ENCODE measurements around the gene ARHGAP33. TPM values are rescaled to one million over a fixed set of nuclear protein-coding genes. Genes with fewer than 3 reads are reported as not detected.

The ARHGAP33 gene
- total and polyA plus RNA-seq, 2 of the 4 experiments (the other 2 are of a cell fraction) = 0.72 to 11.9 TPM

DNA sequence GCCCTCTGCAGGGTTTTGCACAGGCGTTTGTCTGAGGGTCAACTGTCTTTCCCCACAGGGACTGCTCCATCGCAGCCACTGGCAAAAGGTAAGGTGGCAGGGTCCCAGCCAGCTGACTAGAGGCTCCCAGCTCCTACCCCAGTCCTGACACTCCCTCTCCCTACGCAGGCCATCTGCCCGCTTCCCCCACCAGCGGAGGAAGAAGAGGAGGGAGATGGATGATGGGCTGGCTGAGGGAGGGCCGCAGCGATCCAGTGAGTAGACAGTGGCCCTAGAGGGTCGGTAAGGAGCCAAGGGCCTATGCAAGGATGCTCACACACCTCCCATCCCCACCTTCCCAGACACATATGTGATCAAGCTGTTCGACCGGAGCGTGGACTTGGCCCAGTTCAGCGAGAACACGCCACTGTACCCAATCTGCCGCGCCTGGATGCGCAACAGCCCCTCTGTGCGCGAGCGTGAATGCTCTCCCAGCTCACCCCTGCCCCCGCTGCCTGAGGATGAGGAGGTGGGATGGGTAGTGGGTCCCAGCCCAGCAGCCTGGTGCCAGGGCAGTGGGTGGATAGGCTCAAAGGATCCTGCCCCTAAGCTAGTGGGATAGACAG, 22.5 kb upstream of the ARHGAP33 start:
- in situ Hi-C loops (cut with MboI; ENCODE audit: low sequenced_read_pairs) = no loop called here
- H4K5ac ChIP-seq (ENCODE audit: low read depth, low read length) = no peak overlapping the region
- BruUV-seq (replicated peaks) = no TSS peak
- dilution Hi-C loops (cut with HindIII; ENCODE audit: low sequenced_read_pairs, unreplicated experiment) = no loop called here
- H3K9ac ChIP-seq (ENCODE audit: low read depth, low read length) = no peak overlapping the region
- no peak overlapping the region for H4K91ac ChIP-seq (ENCODE audit: insufficient read depth, low read depth, low read length)
- DNase-seq (no peak), ATAC-seq (ENCODE audit: low read depth) (no peak)
- no peak overlapping the region for H2BK20ac ChIP-seq (ENCODE audit: low read depth, low read length)
- H2AFZ ChIP-seq (replicated peaks; ENCODE audit: low read length, poor library complexity) = no peak overlapping the region
- H3K27me3 ChIP-seq (ENCODE audit: control insufficient read depth, insufficient read depth, low read length) = no peaks in the 10 kb centered on the region
- no peak overlapping the region for H2BK15ac ChIP-seq (ENCODE audit: low read depth, low read length)
- H3K27ac ChIP-seq (ENCODE audit: insufficient read depth, low read length) = no peak overlapping the region
- H3K18ac ChIP-seq (ENCODE audit: low read depth, low read length) = no peak overlapping the region
- H2AK9ac ChIP-seq (replicated peaks; ENCODE audit: low read depth, low read length, poor library complexity) = no peak overlapping the region
- H3K9me3 ChIP-seq (ENCODE audit: control insufficient read depth, insufficient read depth, low read length) = no peaks in the 10 kb centered on the region
- 0 out of 2 replicates have a peak, but pooled peaks cover 8% of the 10 kb centered on the region for H3K9me1 ChIP-seq (ENCODE audit: insufficient read depth, low read length)
- intact Hi-C loops (cut with micrococcal nuclease) = no loop called here
- CTCF ChIA-PET = no interaction called here
- no peak overlapping the region for H3K4me2 ChIP-seq (ENCODE audit: low read depth, low read length)
- 95% methylated on average over 4 of the region's 20 CpGs; no CpG with 5 or more reads in 1 of the 2 experiments for WGBS, 2 experiments (ENCODE audit: extremely low coverage in 2 of 2, insufficient read length in 1 of 2)
- peaks cover 13 to 63% of the 10 kb centered on the region in 2 experiments; a peak in 3 of 4 replicates for H3K79me1 ChIP-seq (ENCODE audit: low read depth in 1 of 2, low read length in 2 of 2)
- H2AK5ac ChIP-seq (ENCODE audit: low read depth, low read length) = no peak overlapping the region
- H3K4me3 ChIP-seq (ENCODE audit: insufficient read depth, low read depth, low read length) = no peak overlapping the region
- no peak overlapping the region for H4K8ac ChIP-seq (ENCODE audit: low read depth in 2 of 2, low read length in 2 of 2)
- peaks cover 29% of the 10 kb centered on the region; the same call in 1 of the 2 replicates for H3K36me3 ChIP-seq (ENCODE audit: control insufficient read depth, insufficient read depth, low read length)
- no peak overlapping the region for H2BK120ac ChIP-seq (ENCODE audit: low read depth, low read length)
- H3K4ac ChIP-seq (ENCODE audit: low read depth, low read length) = no peak overlapping the region
- H2BK5ac ChIP-seq (ENCODE audit: low read depth, low read length, poor library complexity, severe bottlenecking) = no peak overlapping the region
- peaks cover 6% of the 10 kb centered on the region; the same call in 1 of the 2 replicates for H4K20me1 ChIP-seq (ENCODE audit: insufficient read depth, low read length)
- peaks cover 16% of the 10 kb centered on the region for H3K4me1 ChIP-seq (ENCODE audit: control insufficient read depth, insufficient read depth, low read length)
- no peak overlapping the region for H3K56ac ChIP-seq (ENCODE audit: extremely low read depth, insufficient read depth, low read length)
- POLR2A ChIA-PET (ENCODE audit: unreplicated experiment) = no interaction called here
- H3K14ac ChIP-seq (replicated peaks; ENCODE audit: low read depth, low read length) = no peak overlapping the region
- no peak overlapping the region for H3K23ac ChIP-seq (ENCODE audit: low read depth, low read length)
- TF ChIP-seq, protein P1, sequence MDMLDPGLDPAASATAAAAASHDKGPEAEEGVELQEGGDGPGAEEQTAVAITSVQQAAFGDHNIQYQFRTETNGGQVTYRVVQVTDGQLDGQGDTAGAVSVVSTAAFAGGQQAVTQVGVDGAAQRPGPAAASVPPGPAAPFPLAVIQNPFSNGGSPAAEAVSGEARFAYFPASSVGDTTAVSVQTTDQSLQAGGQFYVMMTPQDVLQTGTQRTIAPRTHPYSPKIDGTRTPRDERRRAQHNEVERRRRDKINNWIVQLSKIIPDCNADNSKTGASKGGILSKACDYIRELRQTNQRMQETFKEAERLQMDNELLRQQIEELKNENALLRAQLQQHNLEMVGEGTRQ (IDR thresholded peaks at IDR 0.05; ENCODE audit: low read depth, low read length) = no peak
- TF ChIP-seq RCOR1 (IDR thresholded peaks at IDR 0.05; ENCODE audit: insufficient replicate concordance, low read length) (no peak), RFX5 (IDR thresholded peaks at IDR 0.05; ENCODE audit: low read depth, low read length) (no peak), POLR2A (IDR thresholded peaks at IDR 0.05; ENCODE audit: low read depth, low read length) (no peak), RAD21 (IDR thresholded peaks at IDR 0.05; ENCODE audit: low read length) (no peak), FOS (IDR thresholded peaks at IDR 0.05; ENCODE audit: low read depth, low read length) (no peak), CEBPB (IDR thresholded peaks at IDR 0.05; ENCODE audit: low read depth, low read length) (no peak), CHD1 (IDR thresholded peaks at IDR 0.05; ENCODE audit: low read depth, low read length) (no peak), NFE2L2 (IDR thresholded peaks at IDR 0.05; ENCODE audit: low read depth, low read length) (no peak), MXI1 (IDR thresholded peaks at IDR 0.05; ENCODE audit: borderline replicate concordance, low read depth, low read length) (no peak), SMC3 (IDR thresholded peaks at IDR 0.05; ENCODE audit: low read depth, low read length) (no peak), MAFK (IDR thresholded peaks at IDR 0.05; ENCODE audit: low read depth, low read length) (no peak), MAZ (IDR thresholded peaks at IDR 0.05; ENCODE audit: borderline replicate concordance, low read depth, low read length) (no peak), BHLHE40 (IDR thresholded peaks at IDR 0.05; ENCODE audit: low read depth, low read length) (no peak)
- TF ChIP-seq, protein P2, sequence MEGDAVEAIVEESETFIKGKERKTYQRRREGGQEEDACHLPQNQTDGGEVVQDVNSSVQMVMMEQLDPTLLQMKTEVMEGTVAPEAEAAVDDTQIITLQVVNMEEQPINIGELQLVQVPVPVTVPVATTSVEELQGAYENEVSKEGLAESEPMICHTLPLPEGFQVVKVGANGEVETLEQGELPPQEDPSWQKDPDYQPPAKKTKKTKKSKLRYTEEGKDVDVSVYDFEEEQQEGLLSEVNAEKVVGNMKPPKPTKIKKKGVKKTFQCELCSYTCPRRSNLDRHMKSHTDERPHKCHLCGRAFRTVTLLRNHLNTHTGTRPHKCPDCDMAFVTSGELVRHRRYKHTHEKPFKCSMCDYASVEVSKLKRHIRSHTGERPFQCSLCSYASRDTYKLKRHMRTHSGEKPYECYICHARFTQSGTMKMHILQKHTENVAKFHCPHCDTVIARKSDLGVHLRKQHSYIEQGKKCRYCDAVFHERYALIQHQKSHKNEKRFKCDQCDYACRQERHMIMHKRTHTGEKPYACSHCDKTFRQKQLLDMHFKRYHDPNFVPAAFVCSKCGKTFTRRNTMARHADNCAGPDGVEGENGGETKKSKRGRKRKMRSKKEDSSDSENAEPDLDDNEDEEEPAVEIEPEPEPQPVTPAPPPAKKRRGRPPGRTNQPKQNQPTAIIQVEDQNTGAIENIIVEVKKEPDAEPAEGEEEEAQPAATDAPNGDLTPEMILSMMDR (conservative IDR thresholded peaks at IDR 0.05; ENCODE audit: low read depth, low read length) = no peak
- TF ChIP-seq, protein P3, sequence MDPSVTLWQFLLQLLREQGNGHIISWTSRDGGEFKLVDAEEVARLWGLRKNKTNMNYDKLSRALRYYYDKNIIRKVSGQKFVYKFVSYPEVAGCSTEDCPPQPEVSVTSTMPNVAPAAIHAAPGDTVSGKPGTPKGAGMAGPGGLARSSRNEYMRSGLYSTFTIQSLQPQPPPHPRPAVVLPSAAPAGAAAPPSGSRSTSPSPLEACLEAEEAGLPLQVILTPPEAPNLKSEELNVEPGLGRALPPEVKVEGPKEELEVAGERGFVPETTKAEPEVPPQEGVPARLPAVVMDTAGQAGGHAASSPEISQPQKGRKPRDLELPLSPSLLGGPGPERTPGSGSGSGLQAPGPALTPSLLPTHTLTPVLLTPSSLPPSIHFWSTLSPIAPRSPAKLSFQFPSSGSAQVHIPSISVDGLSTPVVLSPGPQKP (IDR thresholded peaks at IDR 0.05; ENCODE audit: borderline replicate concordance, low read depth, low read length) = no peak

Measured in IMR-90 (cell line).